HEK293 (cell line): ENCODE measurements around the gene PRIMA1.

ENCODE experiments used
- BCL11A ChIP-seq: fragments of 450-650 bp; formaldehyde crosslinking; IDR thresholded peaks from 2 replicates; pipeline ENCODE4 v1.5.1; 2016; ENCODE audit warnings: low read depth, missing biosample characterization, missing genetic modification characterization
- REPIN1 ChIP-seq: fragments of 450-650 bp; formaldehyde crosslinking; IDR thresholded peaks from 2 replicates; pipeline ENCODE4 v1.5.1; 2017; ENCODE audit warnings: missing biosample characterization, missing genetic modification characterization, low read depth
- YY1 ChIP-seq: fragments of 450-650 bp; formaldehyde crosslinking; IDR thresholded peaks from 2 replicates; pipeline ENCODE4 v1.5.1; 2018; ENCODE audit warnings: missing biosample characterization, missing genetic modification characterization
- ZNF121 ChIP-seq: fragments of 450-650 bp; formaldehyde crosslinking; IDR thresholded peaks from 2 replicates; pipeline ENCODE4 v1.5.1; 2016; ENCODE audit warnings: missing biosample characterization, missing genetic modification characterization
- ZNF514 ChIP-seq: fragments of 450-650 bp; formaldehyde crosslinking; IDR thresholded peaks from 2 replicates; pipeline ENCODE4 v1.5.1; 2016; ENCODE audit warnings: missing biosample characterization, missing genetic modification characterization
- ZNF580 ChIP-seq: fragments of 450-650 bp; formaldehyde crosslinking; IDR thresholded peaks from 2 replicates; pipeline ENCODE4 v1.5.1; 2016; ENCODE audit warnings: missing biosample characterization, missing genetic modification characterization
- ZXDB ChIP-seq: fragments of 450-650 bp; formaldehyde crosslinking; IDR thresholded peaks from 2 replicates; pipeline ENCODE4 v1.5.1; 2016; ENCODE audit warnings: missing biosample characterization, missing genetic modification characterization
- TF ChIP-seq, protein P1 (sequence below): fragments of 450-650 bp; formaldehyde crosslinking; IDR thresholded peaks from 2 replicates; pipeline ENCODE4 v1.5.1; 2016; ENCODE audit warnings: missing biosample characterization, missing genetic modification characterization
- TF ChIP-seq, protein P2 (sequence below): fragments of 450-650 bp; formaldehyde crosslinking; IDR thresholded peaks from 2 replicates; pipeline ENCODE4 v1.5.1; 2016; ENCODE audit warnings: missing biosample characterization, missing genetic modification characterization

GRCh38 chr14:93685121-93685895, 103.0 kb downstream of the PRIMA1 start:
- TF ChIP-seq ZNF580 (tag by site-specific recombination) (no peak), BCL11A (no peak), YY1 (tag by site-specific recombination) (no peak), ZXDB (tag by site-specific recombination) (no peak), REPIN1 (tag by site-specific recombination) (no peak), ZNF121 (no peak), ZNF514 (tag by site-specific recombination) (no peak)
- TF ChIP-seq, protein P1, sequence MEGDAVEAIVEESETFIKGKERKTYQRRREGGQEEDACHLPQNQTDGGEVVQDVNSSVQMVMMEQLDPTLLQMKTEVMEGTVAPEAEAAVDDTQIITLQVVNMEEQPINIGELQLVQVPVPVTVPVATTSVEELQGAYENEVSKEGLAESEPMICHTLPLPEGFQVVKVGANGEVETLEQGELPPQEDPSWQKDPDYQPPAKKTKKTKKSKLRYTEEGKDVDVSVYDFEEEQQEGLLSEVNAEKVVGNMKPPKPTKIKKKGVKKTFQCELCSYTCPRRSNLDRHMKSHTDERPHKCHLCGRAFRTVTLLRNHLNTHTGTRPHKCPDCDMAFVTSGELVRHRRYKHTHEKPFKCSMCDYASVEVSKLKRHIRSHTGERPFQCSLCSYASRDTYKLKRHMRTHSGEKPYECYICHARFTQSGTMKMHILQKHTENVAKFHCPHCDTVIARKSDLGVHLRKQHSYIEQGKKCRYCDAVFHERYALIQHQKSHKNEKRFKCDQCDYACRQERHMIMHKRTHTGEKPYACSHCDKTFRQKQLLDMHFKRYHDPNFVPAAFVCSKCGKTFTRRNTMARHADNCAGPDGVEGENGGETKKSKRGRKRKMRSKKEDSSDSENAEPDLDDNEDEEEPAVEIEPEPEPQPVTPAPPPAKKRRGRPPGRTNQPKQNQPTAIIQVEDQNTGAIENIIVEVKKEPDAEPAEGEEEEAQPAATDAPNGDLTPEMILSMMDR (tag by site-specific recombination), result no peak
- TF ChIP-seq, protein P2, sequence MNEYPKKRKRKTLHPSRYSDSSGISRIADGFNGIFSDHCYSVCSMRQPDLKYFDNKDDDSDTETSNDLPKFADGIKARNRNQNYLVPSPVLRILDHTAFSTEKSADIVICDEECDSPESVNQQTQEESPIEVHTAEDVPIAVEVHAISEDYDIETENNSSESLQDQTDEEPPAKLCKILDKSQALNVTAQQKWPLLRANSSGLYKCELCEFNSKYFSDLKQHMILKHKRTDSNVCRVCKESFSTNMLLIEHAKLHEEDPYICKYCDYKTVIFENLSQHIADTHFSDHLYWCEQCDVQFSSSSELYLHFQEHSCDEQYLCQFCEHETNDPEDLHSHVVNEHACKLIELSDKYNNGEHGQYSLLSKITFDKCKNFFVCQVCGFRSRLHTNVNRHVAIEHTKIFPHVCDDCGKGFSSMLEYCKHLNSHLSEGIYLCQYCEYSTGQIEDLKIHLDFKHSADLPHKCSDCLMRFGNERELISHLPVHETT, result no peak
